Lower leg skin (tissue), 4 donors: ENCODE results near the gene KDELR3. TPM values are rescaled to one million over a fixed set of nuclear protein-coding genes. Genes with fewer than 3 reads are reported as not detected.

Source experiments
- DNase-seq, 2 donors: peaks; one replicate each; pipeline ENCODE4 v3.0.0-alpha.2; 2019; ENCODE audit warnings: low spot score in 2 of 2
- H3K4me3 ChIP-seq: fragments of 200-600 bp; sonication (generic); 2 replicates; pipeline ENCODE4 v1.5.1; 2017; ENCODE audit warnings: mild to moderate bottlenecking, low read depth; ENCODE audit not compliant: poor library complexity, severe bottlenecking
- CTCF ChIP-seq, 3 donors: fragments of 450-650 bp; IDR thresholded peaks; one replicate each; pipeline ENCODE4 v1.5.1; 2016; ENCODE audit warnings: antibody characterized with exemption in 3 of 3, mild to moderate bottlenecking in 3 of 3, moderate library complexity in 2 of 3
- POLR2A ChIP-seq, 2 donors: fragments of 450-650 bp; IDR thresholded peaks; one replicate each; pipeline ENCODE4 v1.6.1; 2016 to 2017; ENCODE audit warnings: antibody characterized with exemption in 2 of 2, mild to moderate bottlenecking in 1 of 2, moderate library complexity in 1 of 2
- WGBS, 2 donors: methylation state at CpG; one replicate each; pipeline ENCODE4 v1.1.5; 2018; 5-methylcytosine and 5-hydroxymethylcytosine counted together
- intact Hi-C: fragments of 100-400 bp; cut with DNase I; formaldehyde crosslinking; loops from one replicate; pipeline ENCODE4 v1.15.0; 2023; ENCODE audit warnings: low total_unique reads
- total RNA-seq, 4 donors: library from RNA; depleted of rRNA; stranded (reverse); fragments of >200 nt; gene quantifications; one replicate each; pipeline ENCODE4 v1.1.0, GENCODE V29; 2016

KDELR3 gene
- total RNA-seq, 4 donors from 2014 or later = 0.80 to 5.1 (median 1.3) TPM

GRCh38 chr22:38451864-38452263 is 16.0 kb upstream of the KDELR3 start:
- intact Hi-C loops = no loop called here
- DNase-seq = no peak
- no peak overlapping the region for H3K4me3 ChIP-seq
- TF ChIP-seq POLR2A (IDR thresholded peaks at IDR 0.05) (no peak), CTCF (IDR thresholded peaks at IDR 0.05) (no peak)
- 72 to 79% methylated on average over 4 of the region's 4 CpGs for WGBS, 2 donors

DNA sequence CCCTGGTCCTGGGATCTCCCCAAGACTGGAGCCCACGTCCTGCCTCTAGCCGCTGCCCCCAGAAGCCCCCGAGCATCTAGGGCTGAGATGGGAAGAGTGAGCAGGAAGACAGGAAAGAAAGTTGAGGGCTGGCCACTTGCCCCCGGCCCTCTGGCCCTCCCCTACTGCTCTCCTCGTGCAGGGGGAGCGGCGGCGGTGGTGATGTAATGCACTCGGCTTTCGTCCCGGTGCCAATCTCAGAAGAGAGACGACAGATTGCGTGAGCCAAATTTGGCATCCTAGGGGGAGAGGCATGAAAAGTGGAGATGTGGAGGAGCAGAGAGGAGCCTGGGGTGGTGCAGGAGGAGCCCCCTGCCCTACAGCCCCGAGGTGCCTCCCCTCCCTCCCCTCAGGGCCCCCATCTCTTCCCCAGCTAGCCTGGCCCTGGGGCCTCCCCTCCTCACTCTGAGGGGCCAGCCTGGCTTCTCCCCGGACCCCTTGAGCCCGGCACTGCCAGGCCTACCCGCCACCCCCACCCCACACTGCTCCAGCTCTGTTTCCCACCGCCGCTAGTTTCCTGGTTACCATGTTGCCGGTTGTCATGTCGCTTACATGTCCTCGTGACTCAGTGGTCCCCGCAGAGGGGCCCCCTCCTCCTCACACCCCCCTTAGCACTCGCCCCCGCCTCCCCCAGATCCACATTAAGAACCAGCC is 15.4 kb upstream of the KDELR3 start:
- WGBS, 2 donors = 28 to 36% methylated on average over 23 to 24 of the region's 25 CpGs
- no peak overlapping the region for H3K4me3 ChIP-seq
- TF ChIP-seq POLR2A (IDR thresholded peaks at IDR 0.05) = no peak
- intact Hi-C loops = no loop called here
- no peak for DNase-seq

GRCh38 chr22:38453066-38453672 is 14.7 kb upstream of the KDELR3 start:
- no peak overlapping the region for H3K4me3 ChIP-seq
- intact Hi-C loops = no loop called here
- TF ChIP-seq POLR2A (IDR thresholded peaks at IDR 0.05) (no peak), CTCF (IDR thresholded peaks at IDR 0.05) (no peak)
- 74 to 82% methylated on average over 11 of the region's 11 CpGs for WGBS, 2 donors
- no peak for DNase-seq

- DNase-seq = no peak
- intact Hi-C loops = no loop called here
- WGBS, 2 donors = 62 to 65% methylated on average over 3 of the region's 3 CpGs
- TF ChIP-seq POLR2A (IDR thresholded peaks at IDR 0.05) = no peak
- TF ChIP-seq CTCF (IDR thresholded peaks at IDR 0.05) = no peak
- H3K4me3 ChIP-seq = no peak overlapping the region
Observed at GRCh38 chr22:38453996-38454352, 13.9 kb upstream of the KDELR3 start.

DNA sequence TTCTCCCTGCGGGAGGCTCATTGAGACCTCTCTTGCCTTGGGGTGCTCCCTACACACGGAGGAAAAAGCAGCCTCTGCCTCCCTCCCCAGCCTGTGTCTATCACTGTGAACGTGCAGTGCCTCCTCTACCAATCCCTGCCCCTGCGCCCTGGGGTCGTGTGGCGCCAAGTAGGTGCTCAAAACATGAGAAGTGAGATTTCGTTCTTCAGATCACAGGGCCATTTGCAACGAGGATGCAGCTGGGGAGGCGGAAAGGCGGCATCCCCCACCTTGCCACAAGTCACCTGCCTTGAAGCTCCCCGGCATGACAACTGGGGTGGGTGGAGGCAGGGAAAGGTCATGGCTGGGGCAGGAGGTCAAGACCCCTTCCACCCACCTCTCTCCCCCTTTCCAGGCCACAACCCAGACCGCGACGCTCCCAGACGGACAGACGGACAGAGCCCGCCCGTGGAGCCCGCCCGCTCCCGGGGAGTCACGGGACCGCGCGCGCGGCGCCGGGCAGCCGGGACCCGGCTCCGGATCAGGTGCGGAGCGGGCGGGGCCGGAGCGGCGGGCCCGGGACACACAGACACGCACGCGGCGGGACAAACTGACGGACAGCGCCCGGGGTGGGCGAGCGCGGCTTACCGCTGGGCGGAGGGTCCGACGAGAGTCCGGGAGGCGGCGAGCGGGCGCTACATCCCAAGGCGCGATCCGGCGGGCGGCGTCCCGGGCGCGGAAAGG is 13.4 kb upstream of the KDELR3 start:
- intact Hi-C loops = no loop called here
- no peak for TF ChIP-seq POLR2A (IDR thresholded peaks at IDR 0.05)
- peak overlapping the region; percentile 10 for H3K4me3 ChIP-seq
- no peak for DNase-seq
- WGBS, 2 donors = 14 to 19% methylated on average over 17 to 18 of the region's 67 CpGs

DNA sequence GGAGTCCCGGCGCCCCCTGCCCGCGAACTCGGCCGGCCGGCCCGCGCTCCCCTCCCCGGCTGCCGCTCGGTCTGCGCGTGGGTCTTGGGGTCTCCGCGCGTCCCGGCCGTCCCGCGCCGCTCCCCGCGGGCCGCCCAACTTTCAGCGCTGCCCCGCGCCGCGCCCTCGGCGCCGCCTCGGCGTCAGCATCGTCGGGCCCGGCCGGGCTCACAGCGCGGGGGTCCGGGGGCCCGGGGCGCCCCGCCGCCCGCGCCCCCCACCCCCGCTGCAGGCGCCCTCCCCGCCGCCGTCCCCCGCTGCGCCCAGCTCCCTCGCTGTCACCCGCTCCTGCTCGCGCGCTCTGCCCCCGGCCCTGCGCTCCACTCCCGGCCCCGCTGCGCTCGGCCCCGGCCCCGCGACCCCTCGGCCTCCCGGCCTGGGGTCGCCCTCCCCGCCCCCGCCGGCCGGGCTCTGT is 12.8 kb upstream of the KDELR3 start, which contains the start of gene KCNJ4:
Gene KCNJ4, minus strand, starts transcription at position 124 of the 454 bp plus-strand sequence. CDS start 27,067 bp downstream, outside the sequence.
- TF ChIP-seq POLR2A (IDR thresholded peaks at IDR 0.05) (no peak), CTCF (IDR thresholded peaks at IDR 0.05) (no peak)
- intact Hi-C loops = no loop called here
- WGBS, 2 donors = 0 to 1% methylated on average over 11 to 19 of the region's 76 CpGs
- peak within 1 kb of the TSS; percentile 10 for H3K4me3 ChIP-seq
- no peak for DNase-seq
